GM12878 (cell line): ENCODE results near the gene FGGY. TPM values are rescaled to one million over a fixed set of nuclear protein-coding genes. Genes with fewer than 3 reads are reported as not detected.

Experiments
- ATAC-seq: fragments of 200-7000 bp; cut with Tn5 transposase; 3 replicates; pipeline ENCODE4 v1.9.1; 2020; ENCODE audit warnings: mild to moderate bottlenecking, moderate library complexity
- BruUV-seq: library from RNA; stranded (reverse); fragments of 400-500 nt; replicated peaks from 2 replicates; lab custom pipeline; 2021; lab: Mats Ljungman, UMichigan
- CTCF ChIA-PET: fragments of 300-600 bp; sonication (Branson Sonifier 250); formaldehyde crosslinking; extraction: SDS; loops from one replicate; lab custom pipeline; 2021; ENCODE audit warnings: inconsistent platforms; lab: Yijun Ruan, JAX
- POLR2A ChIA-PET: fragments of 350-600 bp; formaldehyde crosslinking; extraction: SDS; loops from one replicate; lab custom pipeline; 2021; ENCODE audit warnings: inconsistent platforms; lab: Charles Lee
- RAD21 ChIA-PET: fragments of 300-600 bp; sonication (Branson Sonifier 250); formaldehyde crosslinking; loops from one replicate; lab custom pipeline; 2023; ENCODE audit warnings: antibody characterized with exemption; ENCODE audit not compliant: unreplicated experiment; lab: Charles Lee
- SMC1A ChIA-PET: fragments of 300-600 bp; sonication (Branson Sonifier 250); formaldehyde crosslinking; loops from one replicate; lab custom pipeline; 2023; ENCODE audit not compliant: unreplicated experiment, uncharacterized antibody; lab: Charles Lee
- DNase-seq: peaks from one replicate; pipeline ENCODE4 v3.0.0-alpha.2; 2011; ENCODE audit warnings: low read depth, low spot score
- FAIRE-seq: peaks from 3 replicates; lab custom pipeline; 2011; peaks lifted over from hg19 to GRCh38; lab: Jason Lieb, UNC
- H2AFZ ChIP-seq: 2 replicates; pipeline ENCODE4 v1.6.0; 2011; ENCODE audit warnings: low read depth, low read length, control low read depth; ENCODE audit not compliant: control insufficient read depth
- H3K27ac ChIP-seq: 2 replicates; pipeline ENCODE4 v1.5.1; 2011; ENCODE audit warnings: control low read depth; ENCODE audit not compliant: control insufficient read depth, insufficient read depth
- H3K27me3 ChIP-seq, 2 experiments: replicated peaks in 1 of 2; 2 replicates each; pipeline versions ENCODE4 v1.6.0 to v1.6.1; 2011; ENCODE audit warnings: low read length in 1 of 2; ENCODE audit not compliant: control insufficient read depth in 2 of 2, insufficient read depth in 2 of 2
- H3K36me3 ChIP-seq, 2 experiments: 2 replicates each; pipeline ENCODE4 v1.5.1; 2011; ENCODE audit warnings: low read length in 1 of 2; ENCODE audit not compliant: control insufficient read depth in 2 of 2, insufficient read depth in 2 of 2
- H3K4me1 ChIP-seq: 2 replicates; pipeline ENCODE4 v1.6.1; 2011; ENCODE audit warnings: mild to moderate bottlenecking, low read length, moderate library complexity, mixed read lengths; ENCODE audit not compliant: control insufficient read depth, insufficient read depth
- H3K4me2 ChIP-seq: 2 replicates; pipeline ENCODE4 v1.6.0; 2011; ENCODE audit warnings: control low read depth; ENCODE audit not compliant: control insufficient read depth, insufficient read depth
- H3K4me3 ChIP-seq: fragments of 200-600 bp; sonication (generic); 2 replicates; pipeline ENCODE4 v1.5.1; 2016
- H3K79me2 ChIP-seq: 2 replicates; pipeline ENCODE4 v1.6.0; 2011; ENCODE audit warnings: low read length; ENCODE audit not compliant: control insufficient read depth, insufficient read depth
- H3K9ac ChIP-seq: 2 replicates; pipeline ENCODE4 v1.8.0; 2011; ENCODE audit warnings: low read length, control low read depth, mixed read lengths; ENCODE audit not compliant: control insufficient read depth, insufficient read depth
- H3K9me3 ChIP-seq: replicated peaks from 3 replicates; pipeline ENCODE4 v1.5.1; 2011; ENCODE audit warnings: mild to moderate bottlenecking, low read length; ENCODE audit not compliant: control insufficient read depth, insufficient read depth
- H4K20me1 ChIP-seq: 2 replicates; pipeline ENCODE4 v1.6.0; 2011; ENCODE audit not compliant: control insufficient read depth, insufficient read depth
- ATF7 ChIP-seq: fragments of 450-650 bp; IDR thresholded peaks from 2 replicates; pipeline ENCODE4 v1.6.1; 2016; ENCODE audit warnings: low read depth, mild to moderate bottlenecking
- BCL11A ChIP-seq: IDR thresholded peaks from 2 replicates; pipeline ENCODE4 v1.6.1; 2011; ENCODE audit warnings: low read depth, low read length
- BHLHE40 ChIP-seq, 2 experiments: fragments of 450-650 bp in 1 of 2; IDR thresholded peaks; 2 replicates each; pipeline ENCODE4 v1.6.1; 2011 to 2017; ENCODE audit warnings: low read depth in 2 of 2, borderline replicate concordance in 1 of 2, improper control_type of control experiment in 1 of 2, low read length in 1 of 2, mild to moderate bottlenecking in 1 of 2
- BRCA1 ChIP-seq: IDR thresholded peaks from 2 replicates; pipeline ENCODE4 v1.6.1; 2011; ENCODE audit warnings: low read depth, low read length, improper control_type of control experiment
- CBFB ChIP-seq: IDR thresholded peaks from 2 replicates; pipeline ENCODE4 v1.6.1; 2016; ENCODE audit warnings: antibody characterized with exemption, low read depth
- GATAD2B ChIP-seq: fragments of 450-650 bp; conservative IDR thresholded peaks from 2 replicates; pipeline ENCODE4 v1.6.1; 2017; ENCODE audit warnings: low read depth, mild to moderate bottlenecking, moderate library complexity
- HDAC6 ChIP-seq: fragments of 200-600 bp; sonication (generic); IDR thresholded peaks from one replicate; pipeline ENCODE4 v1.8.0; 2017; ENCODE audit warnings: antibody characterized with exemption; ENCODE audit not compliant: unreplicated experiment
- JUNB ChIP-seq: IDR thresholded peaks from 2 replicates; pipeline ENCODE4 v1.6.1; 2016; ENCODE audit warnings: antibody characterized with exemption, mild to moderate bottlenecking
- KLF5 ChIP-seq: fragments of 450-650 bp; IDR thresholded peaks from 2 replicates; pipeline ENCODE4 v1.6.1; 2014; ENCODE audit warnings: mild to moderate bottlenecking; ENCODE audit not compliant: partially characterized antibody
- MYB ChIP-seq: fragments of 150-350 bp; IDR thresholded peaks from 2 replicates; pipeline ENCODE4 v1.6.1; 2014; ENCODE audit warnings: mild to moderate bottlenecking, low read depth, low read length, borderline replicate concordance
- MYC ChIP-seq: IDR thresholded peaks from 2 replicates; pipeline ENCODE4 v1.6.1; 2011; ENCODE audit warnings: mild to moderate bottlenecking, low read length, moderate library complexity, inconsistent platforms; ENCODE audit not compliant: insufficient read depth, insufficient replicate concordance, insufficient read length, severe bottlenecking
- NR2C2 ChIP-seq: IDR thresholded peaks from 2 replicates; pipeline ENCODE4 v1.6.1; 2011; ENCODE audit warnings: borderline replicate concordance, low read depth; ENCODE audit not compliant: control insufficient read depth, insufficient read length
- PML ChIP-seq: IDR thresholded peaks from 2 replicates; pipeline ENCODE4 v1.6.1; 2012; ENCODE audit warnings: low read length, inconsistent platforms
- RAD21 ChIP-seq: IDR thresholded peaks from 2 replicates; pipeline ENCODE4 v1.6.1; 2011; ENCODE audit warnings: mild to moderate bottlenecking, low read depth, low read length, moderate library complexity; ENCODE audit not compliant: insufficient read depth
- RAD51 ChIP-seq: fragments of 450-650 bp; IDR thresholded peaks from 2 replicates; pipeline ENCODE4 v1.6.1; 2016; ENCODE audit warnings: moderate library complexity, mild to moderate bottlenecking, inconsistent platforms
- SMAD1 ChIP-seq: fragments of 450-650 bp; IDR thresholded peaks from 2 replicates; pipeline ENCODE4 v1.6.1; 2018; ENCODE audit warnings: mild to moderate bottlenecking, low read depth; ENCODE audit not compliant: partially characterized antibody
- SREBF2 ChIP-seq: IDR thresholded peaks from 2 replicates; pipeline ENCODE4 v1.6.1; 2012; ENCODE audit warnings: mild to moderate bottlenecking, low read length
- WRNIP1 ChIP-seq: IDR thresholded peaks from 2 replicates; pipeline ENCODE4 v1.6.1; 2011; ENCODE audit warnings: low read depth, low read length, improper control_type of control experiment, borderline replicate concordance
- in situ Hi-C: fragments of 300-500 bp; cut with MboI; formaldehyde crosslinking; loops from 9 replicates; pipeline ENCODE4 v1.14.3; 2018; ENCODE audit warnings: mixed read lengths
- intact Hi-C: fragments of 100-400 bp; cut with micrococcal nuclease; formaldehyde crosslinking; loops from one replicate; pipeline ENCODE4 v1.14.2; 2022; ENCODE audit not compliant: unreplicated experiment
- polyA plus RNA-seq, 11 experiments: library from polyadenylated mRNA; depleted of rRNA in 4 of 11; unstranded in 6 of 11; stranded (reverse) in 5 of 11; fragments of >200 nt; fragmentation: Nextera tagmentation in 4 of 11; fragmentation: Illumina TruSeq in 1 of 11; extraction: Ambion mirVana in 4 of 11; extraction: Trizol in 1 of 11; gene quantifications; 1 replicate in 1 of 11; 2 replicates in 10 of 11; pipeline versions ENCODE4 v1.2.1 to v1.2.3, GENCODE V29; 2011 to 2016; ENCODE audit warnings: inconsistent platforms in 2 of 11, missing spikeins in 2 of 11, low read depth in 1 of 11
- total RNA-seq, 4 experiments: library from RNA; depleted of rRNA in 3 of 4; stranded (reverse); fragments of >200 nt in 3 of 4; fragmentation: Illumina TruSeq in 1 of 4; extraction: Trizol in 1 of 4; gene quantifications; 2 replicates each; pipeline versions ENCODE4 v1.2.1 to v1.2.3, GENCODE V29; 2013 to 2021
- TF ChIP-seq, protein P1 (sequence below): fragments of 450-650 bp; IDR thresholded peaks from 2 replicates; pipeline ENCODE4 v1.6.1; 2017; ENCODE audit warnings: mild to moderate bottlenecking, moderate library complexity
- TF ChIP-seq, protein P2 (sequence below): fragments of 150-350 bp; IDR thresholded peaks from 2 replicates; pipeline ENCODE4 v1.6.1; 2016; ENCODE audit warnings: low read depth, low read length

Gene FGGY
- total and polyA plus RNA-seq, 10 of the 15 experiments (the other 5 are each of a cell fraction or from before 2014, with no cell fraction given) = 6.2 to 11.9 (median 7.5) TPM

DNA sequence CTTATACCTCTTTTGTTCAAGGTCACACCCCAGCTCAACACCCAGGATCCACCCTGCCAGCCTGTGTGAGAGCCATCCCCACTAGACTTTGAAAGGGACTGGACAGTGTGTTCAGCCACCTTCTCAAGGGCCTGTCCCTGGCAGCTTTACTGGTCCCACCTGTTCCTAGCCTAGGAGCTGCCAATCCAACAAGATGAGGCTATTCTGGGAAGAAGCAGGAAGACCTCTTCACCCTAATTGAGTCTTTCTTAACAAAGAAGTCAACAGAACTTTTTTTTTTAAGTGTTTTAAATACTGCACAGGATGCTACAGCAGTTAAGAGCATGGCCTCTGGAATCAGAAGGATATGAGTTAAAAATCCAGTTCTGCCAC lies 422.1 kb downstream of the FGGY start:
- H3K9ac ChIP-seq = no peak overlapping the region
- BruUV-seq = no TSS peak
- no peaks in the 10 kb centered on the region for H3K36me3 ChIP-seq
- POLR2A ChIA-PET = no interaction called here
- SMC1A ChIA-PET = interaction anchor here (0.7 to 1.6 kb wide), 3 partner anchors 21 to 980 kb away, joined by 3 to 5 read pairs (median 5); no protein-coding TSS in a partner anchor
- in situ Hi-C loops = loop anchor here (25.0 kb wide), 1 partner anchor 982 kb away; no protein-coding TSS in a partner anchor
- H3K27ac ChIP-seq = no peak overlapping the region
- H3K9me3 ChIP-seq = no peaks in the 10 kb centered on the region
- H3K27me3 ChIP-seq = no peaks in the 10 kb centered on the region
- intact Hi-C loops = no loop called here
- no peak overlapping the region for H3K4me2 ChIP-seq
- no peak overlapping the region for H3K4me3 ChIP-seq
- no peaks in the 10 kb centered on the region for H4K20me1 ChIP-seq
- H3K4me1 ChIP-seq = no peaks in the 10 kb centered on the region
- no peak overlapping the region for H2AFZ ChIP-seq
- RAD21 ChIA-PET = interaction anchor here (0.9 kb wide), 1 partner anchor 19 kb away, joined by 3 read pairs; no protein-coding TSS in a partner anchor
- TF ChIP-seq MYC = no peak
- TF ChIP-seq PML = no peak
- TF ChIP-seq, protein P1, sequence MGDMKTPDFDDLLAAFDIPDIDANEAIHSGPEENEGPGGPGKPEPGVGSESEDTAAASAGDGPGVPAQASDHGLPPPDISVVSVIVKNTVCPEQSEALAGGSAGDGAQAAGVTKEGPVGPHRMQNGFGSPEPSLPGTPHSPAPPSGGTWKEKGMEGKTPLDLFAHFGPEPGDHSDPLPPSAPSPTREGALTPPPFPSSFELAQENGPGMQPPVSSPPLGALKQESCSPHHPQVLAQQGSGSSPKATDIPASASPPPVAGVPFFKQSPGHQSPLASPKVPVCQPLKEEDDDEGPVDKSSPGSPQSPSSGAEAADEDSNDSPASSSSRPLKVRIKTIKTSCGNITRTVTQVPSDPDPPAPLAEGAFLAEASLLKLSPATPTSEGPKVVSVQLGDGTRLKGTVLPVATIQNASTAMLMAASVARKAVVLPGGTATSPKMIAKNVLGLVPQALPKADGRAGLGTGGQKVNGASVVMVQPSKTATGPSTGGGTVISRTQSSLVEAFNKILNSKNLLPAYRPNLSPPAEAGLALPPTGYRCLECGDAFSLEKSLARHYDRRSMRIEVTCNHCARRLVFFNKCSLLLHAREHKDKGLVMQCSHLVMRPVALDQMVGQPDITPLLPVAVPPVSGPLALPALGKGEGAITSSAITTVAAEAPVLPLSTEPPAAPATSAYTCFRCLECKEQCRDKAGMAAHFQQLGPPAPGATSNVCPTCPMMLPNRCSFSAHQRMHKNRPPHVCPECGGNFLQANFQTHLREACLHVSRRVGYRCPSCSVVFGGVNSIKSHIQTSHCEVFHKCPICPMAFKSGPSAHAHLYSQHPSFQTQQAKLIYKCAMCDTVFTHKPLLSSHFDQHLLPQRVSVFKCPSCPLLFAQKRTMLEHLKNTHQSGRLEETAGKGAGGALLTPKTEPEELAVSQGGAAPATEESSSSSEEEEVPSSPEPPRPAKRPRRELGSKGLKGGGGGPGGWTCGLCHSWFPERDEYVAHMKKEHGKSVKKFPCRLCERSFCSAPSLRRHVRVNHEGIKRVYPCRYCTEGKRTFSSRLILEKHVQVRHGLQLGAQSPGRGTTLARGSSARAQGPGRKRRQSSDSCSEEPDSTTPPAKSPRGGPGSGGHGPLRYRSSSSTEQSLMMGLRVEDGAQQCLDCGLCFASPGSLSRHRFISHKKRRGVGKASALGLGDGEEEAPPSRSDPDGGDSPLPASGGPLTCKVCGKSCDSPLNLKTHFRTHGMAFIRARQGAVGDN = no peak
- TF ChIP-seq BHLHE40 (IDR thresholded peaks at IDR 0.05; ENCODE audit: borderline replicate concordance in 1 of 2, low read depth in 2 of 2, low read length in 1 of 2) = no peak
- no peak for TF ChIP-seq KLF5
- no peak for TF ChIP-seq CBFB
- TF ChIP-seq, protein P2, sequence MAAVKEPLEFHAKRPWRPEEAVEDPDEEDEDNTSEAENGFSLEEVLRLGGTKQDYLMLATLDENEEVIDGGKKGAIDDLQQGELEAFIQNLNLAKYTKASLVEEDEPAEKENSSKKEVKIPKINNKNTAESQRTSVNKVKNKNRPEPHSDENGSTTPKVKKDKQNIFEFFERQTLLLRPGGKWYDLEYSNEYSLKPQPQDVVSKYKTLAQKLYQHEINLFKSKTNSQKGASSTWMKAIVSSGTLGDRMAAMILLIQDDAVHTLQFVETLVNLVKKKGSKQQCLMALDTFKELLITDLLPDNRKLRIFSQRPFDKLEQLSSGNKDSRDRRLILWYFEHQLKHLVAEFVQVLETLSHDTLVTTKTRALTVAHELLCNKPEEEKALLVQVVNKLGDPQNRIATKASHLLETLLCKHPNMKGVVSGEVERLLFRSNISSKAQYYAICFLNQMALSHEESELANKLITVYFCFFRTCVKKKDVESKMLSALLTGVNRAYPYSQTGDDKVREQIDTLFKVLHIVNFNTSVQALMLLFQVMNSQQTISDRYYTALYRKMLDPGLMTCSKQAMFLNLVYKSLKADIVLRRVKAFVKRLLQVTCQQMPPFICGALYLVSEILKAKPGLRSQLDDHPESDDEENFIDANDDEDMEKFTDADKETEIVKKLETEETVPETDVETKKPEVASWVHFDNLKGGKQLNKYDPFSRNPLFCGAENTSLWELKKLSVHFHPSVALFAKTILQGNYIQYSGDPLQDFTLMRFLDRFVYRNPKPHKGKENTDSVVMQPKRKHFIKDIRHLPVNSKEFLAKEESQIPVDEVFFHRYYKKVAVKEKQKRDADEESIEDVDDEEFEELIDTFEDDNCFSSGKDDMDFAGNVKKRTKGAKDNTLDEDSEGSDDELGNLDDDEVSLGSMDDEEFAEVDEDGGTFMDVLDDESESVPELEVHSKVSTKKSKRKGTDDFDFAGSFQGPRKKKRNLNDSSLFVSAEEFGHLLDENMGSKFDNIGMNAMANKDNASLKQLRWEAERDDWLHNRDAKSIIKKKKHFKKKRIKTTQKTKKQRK = no peak
- TF ChIP-seq RAD51 = no peak
- TF ChIP-seq BRCA1 = no peak
- TF ChIP-seq SMAD1 = no peak
- TF ChIP-seq WRNIP1 = no peak
- TF ChIP-seq SREBF2 = no peak
- TF ChIP-seq HDAC6 = no peak
- TF ChIP-seq NR2C2 = no peak
- TF ChIP-seq BCL11A = no peak
- no peak for TF ChIP-seq GATAD2B
- TF ChIP-seq ATF7 = no peak
- no peak for TF ChIP-seq RAD21
- TF ChIP-seq MYB = no peak
- TF ChIP-seq JUNB = no peak
- DNase-seq (no peak), FAIRE-seq (no peak), ATAC-seq (no peak)
- H3K79me2 ChIP-seq = no peaks in the 10 kb centered on the region
- CTCF ChIA-PET = interaction anchor here (0.6 to 2.0 kb wide), 4 partner anchors 39 to 921 kb away, joined by 3 to 5 read pairs (median 4); no protein-coding TSS in a partner anchor
